T-cell (primary cell): ENCODE data around the gene FUCA1. TPM values are rescaled to one million over a fixed set of nuclear protein-coding genes. Genes with fewer than 3 reads are reported as not detected.

Experiments used
- ATAC-seq, 4 experiments: fragments of 200-7000 bp in 3 of 4; fragments of 150-1000 bp in 1 of 4; cut with Tn5 transposase; replicated peaks in 1 of 4; 1 replicate in 3 of 4; 2 replicates in 1 of 4; pipeline ENCODE4 v1.10.0; 2021; ENCODE audit warnings: moderate library complexity in 3 of 4, mild to moderate bottlenecking in 2 of 4, moderate number of reproducible peaks in 1 of 4
- CTCF ChIA-PET, 2 donors: fragments of 300-600 bp; sonication (Branson Sonifier 250); formaldehyde crosslinking; loops; one replicate each; lab custom pipeline; 2022; ENCODE audit warnings: antibody characterized with exemption in 2 of 2; lab: Charles Lee
- POLR2A ChIA-PET, 2 donors: fragments of 300-600 bp; sonication (Branson Sonifier 250); formaldehyde crosslinking; loops; one replicate each; lab custom pipeline; 2022; ENCODE audit warnings: antibody characterized with exemption in 2 of 2; lab: Charles Lee
- DNase-seq, 35 experiments: peaks; one replicate each; pipeline versions ENCODE4 v3.0.0 to v3.0.0-alpha.2; 2013 to 2023
- H3K27ac ChIP-seq: one replicate; pipeline ENCODE4 v1.5.1; 2013; ENCODE audit warnings: low read length
- H3K27me3 ChIP-seq, 2 experiments: replicated peaks in 1 of 2; 1 replicate in 1 of 2; 2 replicates in 1 of 2; pipeline versions ENCODE4 v1.6.1 to v1.7.0; 2013; ENCODE audit warnings: low read length in 1 of 2, mixed read lengths in 1 of 2; ENCODE audit not compliant: control insufficient read depth in 2 of 2, insufficient read depth in 2 of 2; ENCODE audit errors: extremely low read depth in 1 of 2
- H3K36me3 ChIP-seq, 2 donors: 1 replicate in 1 of 2; 2 replicates in 1 of 2; pipeline versions ENCODE4 v1.6.1 to v1.7.0; 2013; ENCODE audit warnings: low read length in 1 of 2; ENCODE audit not compliant: control insufficient read depth in 2 of 2, insufficient read depth in 1 of 2; ENCODE audit errors: extremely low read depth in 1 of 2
- H3K4me1 ChIP-seq, 2 experiments: 1 replicate in 1 of 2; 2 replicates in 1 of 2; pipeline versions ENCODE4 v1.6.1 to v1.7.0; 2013; ENCODE audit warnings: low read length in 2 of 2, mixed read lengths in 1 of 2; ENCODE audit not compliant: insufficient read depth in 2 of 2, control insufficient read depth in 1 of 2; ENCODE audit errors: extremely low read depth in 1 of 2
- H3K4me3 ChIP-seq, 2 donors: 1 replicate in 1 of 2; 2 replicates in 1 of 2; pipeline versions ENCODE4 v1.5.1 to v1.7.0; 2013; ENCODE audit warnings: mild to moderate bottlenecking in 2 of 2, low read length in 1 of 2, moderate library complexity in 1 of 2; ENCODE audit not compliant: control insufficient read depth in 1 of 2; ENCODE audit errors: extremely low read depth in 1 of 2
- H3K9me3 ChIP-seq: 2 replicates; pipeline ENCODE4 v1.7.0; 2013
- H3K27ac Mint-ChIP-seq, 2 donors: one replicate each; pipeline ENCODE4 v1.8.0; 2020 to 2021; ENCODE audit warnings: mild to moderate bottlenecking in 2 of 2, mixed read lengths in 2 of 2
- H3K27me3 Mint-ChIP-seq, 2 donors: one replicate each; pipeline ENCODE4 v1.8.0; 2021 to 2022; ENCODE audit warnings: mixed read lengths in 2 of 2
- H3K36me3 Mint-ChIP-seq: one replicate; pipeline ENCODE4 v1.8.0; 2021; ENCODE audit warnings: mixed read lengths
- H3K4me1 Mint-ChIP-seq, 3 donors: one replicate each; pipeline ENCODE4 v1.8.0; 2020 to 2022; ENCODE audit warnings: mixed read lengths in 3 of 3, mild to moderate bottlenecking in 1 of 3
- H3K4me3 Mint-ChIP-seq, 3 donors: one replicate each; pipeline ENCODE4 v1.8.0; 2020 to 2022; ENCODE audit warnings: mild to moderate bottlenecking in 3 of 3, mixed read lengths in 3 of 3, moderate library complexity in 3 of 3
- H3K9me3 Mint-ChIP-seq, 3 donors: one replicate each; pipeline ENCODE4 v1.8.0; 2020 to 2022; ENCODE audit warnings: mixed read lengths in 3 of 3
- WGBS: methylation state at CpG from one replicate; pipeline ENCODE4 v1.1.5; 2013; ENCODE audit warnings: missing lambda C conversion rate; ENCODE audit not compliant: insufficient coverage; 5-methylcytosine and 5-hydroxymethylcytosine counted together
- total RNA-seq, 35 experiments: library from RNA in 6 of 35; stranded (reverse) in 6 of 35; fragments of 120-200 nt in 1 of 35; gene quantifications; one replicate each; pipeline versions ENCODE4 v1.2.1 to v1.2.4 and lab custom pipeline; 2013 to 2026

Gene FUCA1
- total RNA-seq, 5 donors from 2014 or later (not counting 1 experiment from before 2014, with no cell fraction given) = 5.6 to 11.5 (median 10.7) TPM

- ChIA-PET CTCF (interaction anchor here (0.6 to 1.7 kb wide), 9 partner anchors 11 to 677 kb away, joined by 3 to 8 read pairs (median 4); no protein-coding TSS in a partner anchor), POLR2A (interaction anchor here in 1 of 2 donors (0.5 kb wide), 1 partner anchor 9 kb away, joined by 3 read pairs; no protein-coding TSS in a partner anchor)
- no peak for DNase-seq
- Mint-ChIP-seq H3K36me3 (peaks cover 8% of the 10 kb centered on the region), H3K9me3 (no peaks in the 10 kb centered on the region), H3K4me3 (peak overlapping the region; percentile 21 to 83 (median 71)), H3K27ac (peak overlapping the region in 1 of 2 donors; percentile 95), H3K27me3 (no peaks in the 10 kb centered on the region), H3K4me1 (peaks cover 22 to 31% (median 23%) of the 10 kb centered on the region in 3 donors)
- ATAC-seq = no peak
- H3K36me3 ChIP-seq = peaks cover 5 to 14% of the 10 kb centered on the region in 2 donors
- 85% methylated on average over 9 of the region's 10 CpGs for WGBS
- peak overlapping the region; percentile 69 to 81 for H3K4me3 ChIP-seq
- H3K27ac ChIP-seq = no peak overlapping the region
- H3K27me3 ChIP-seq = no peaks in the 10 kb centered on the region
- no peaks in the 10 kb centered on the region for H3K9me3 ChIP-seq
- peaks cover 5 to 19% of the 10 kb centered on the region in 2 experiments for H3K4me1 ChIP-seq
Observed at GRCh38 chr1:23869051-23869450, 961 bp upstream of the FUCA1 start.

- no peaks in the 10 kb centered on the region for H3K27me3 ChIP-seq
- peak in 2 of 4 experiments; percentile 3 to 30 for ATAC-seq
- Mint-ChIP-seq H3K4me3 (peak overlapping the region; percentile 71 to 83 (median 79)), H3K27ac (peak overlapping the region; percentile 62 to 95), H3K27me3 (no peaks in the 10 kb centered on the region), H3K36me3 (peaks cover 8% of the 10 kb centered on the region), H3K9me3 (no peaks in the 10 kb centered on the region), H3K4me1 (peaks cover 22 to 31% (median 23%) of the 10 kb centered on the region in 3 donors)
- peak in 3 of 35 experiments; percentile 2 to 3 (median 2) for DNase-seq
- H3K27ac ChIP-seq = peak overlapping the region; percentile 32
- peaks cover 5 to 15% of the 10 kb centered on the region in 2 donors for H3K36me3 ChIP-seq
- H3K9me3 ChIP-seq = no peaks in the 10 kb centered on the region
- 41% methylated on average over 19 of the region's 20 CpGs for WGBS
- H3K4me3 ChIP-seq = peak overlapping the region; percentile 69 to 81
- peaks cover 5 to 19% of the 10 kb centered on the region in 2 experiments for H3K4me1 ChIP-seq
- ChIA-PET POLR2A (interaction anchor here in 1 of 2 donors (0.5 to 0.6 kb wide), 2 partner anchors 9 to 1400 kb away, joined by 3 to 7 read pairs; no protein-coding TSS in a partner anchor), CTCF (interaction anchor here (0.6 to 1.7 kb wide), 8 partner anchors 12 to 678 kb away, joined by 3 to 8 read pairs (median 4); no protein-coding TSS in a partner anchor)
Observed at GRCh38 chr1:23868557-23869016, 497 bp upstream of the FUCA1 start.

GRCh38 chr1:23867542-23867894 lies 572 bp downstream of the FUCA1 start:
- peak overlapping the region in 1 of 2 donors; percentile 55 for H3K27ac Mint-ChIP-seq
- CTCF ChIA-PET = no interaction called here
- H3K4me3 Mint-ChIP-seq = peak overlapping the region; percentile 71 to 83 (median 79)

DNA sequence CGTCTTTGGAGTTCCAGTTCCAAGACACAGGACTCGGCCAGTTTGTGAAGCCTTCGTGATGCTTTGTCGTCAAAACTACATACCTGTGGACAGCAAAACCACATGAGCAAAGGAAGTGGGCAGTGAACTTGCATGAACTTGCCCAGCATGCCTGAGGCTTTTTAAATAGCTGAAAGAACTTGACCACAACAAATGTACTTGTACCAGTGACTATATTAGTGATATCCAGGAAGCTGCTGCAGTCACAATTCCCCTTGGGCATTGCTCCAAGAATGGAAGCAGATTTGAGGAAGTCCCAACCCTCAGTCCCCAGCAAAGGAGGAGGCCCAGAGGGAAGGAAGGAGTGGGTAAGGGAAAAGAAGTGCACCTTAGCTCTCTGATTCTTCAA lies 2.6 kb downstream of the FUCA1 start:
- ChIA-PET CTCF (no interaction called here), POLR2A (interaction anchor here in 1 of 2 donors (0.6 kb wide), 1 partner anchor 1379 kb away, joined by 3 read pairs; no protein-coding TSS in a partner anchor)
- no peaks in the 10 kb centered on the region for H3K27me3 ChIP-seq
- Mint-ChIP-seq H3K4me1 (peaks cover 22 to 31% (median 23%) of the 10 kb centered on the region in 3 donors), H3K27ac (no peak overlapping the region), H3K9me3 (no peaks in the 10 kb centered on the region), H3K36me3 (peaks cover 13% of the 10 kb centered on the region), H3K4me3 (no peak overlapping the region), H3K27me3 (no peaks in the 10 kb centered on the region)
- no peak for ATAC-seq
- peaks cover 5 to 35% of the 10 kb centered on the region in 2 donors for H3K36me3 ChIP-seq
- H3K9me3 ChIP-seq = no peaks in the 10 kb centered on the region
- no peak for DNase-seq
- H3K27ac ChIP-seq = no peak overlapping the region
- WGBS = 77% methylated on average over 4 of the region's 4 CpGs
- H3K4me1 ChIP-seq = peaks cover 5 to 19% of the 10 kb centered on the region in 2 experiments
- no peak overlapping the region for H3K4me3 ChIP-seq

More at GRCh38 chr1:23867542-23867894, 572 bp downstream of the FUCA1 start:
- no peaks in the 10 kb centered on the region for H3K27me3 Mint-ChIP-seq
- Histone ChIP-seq H3K9me3 (no peaks in the 10 kb centered on the region), H3K4me1 (peaks cover 5 to 19% of the 10 kb centered on the region in 2 experiments), H3K27me3 (no peaks in the 10 kb centered on the region), H3K27ac (no peak overlapping the region), H3K36me3 (peaks cover 5 to 23% of the 10 kb centered on the region in 2 donors), H3K4me3 (peak overlapping the region; percentile 69 to 81)
- H3K36me3 Mint-ChIP-seq = peaks cover 8% of the 10 kb centered on the region
- H3K4me1 Mint-ChIP-seq = peaks cover 22 to 31% (median 23%) of the 10 kb centered on the region in 3 donors
- no peak for ATAC-seq
- POLR2A ChIA-PET = interaction anchor here in 1 of 2 donors (0.5 kb wide), 1 partner anchor 42 kb away, joined by 3 read pairs; the partner anchor contains the start of gene HMGCL
- WGBS = 1% methylated on average over 16 of the region's 17 CpGs
- no peaks in the 10 kb centered on the region for H3K9me3 Mint-ChIP-seq
- no peak for DNase-seq

- H3K27ac Mint-ChIP-seq = no peak overlapping the region
- WGBS = 98% methylated on average over 7 of the region's 13 CpGs
- POLR2A ChIA-PET = interaction anchor here in 1 of 2 donors (0.6 kb wide), 1 partner anchor 1380 kb away, joined by 3 read pairs; no protein-coding TSS in a partner anchor
Observed at GRCh38 chr1:23864801-23865542, 3.1 kb downstream of the FUCA1 start.

DNA sequence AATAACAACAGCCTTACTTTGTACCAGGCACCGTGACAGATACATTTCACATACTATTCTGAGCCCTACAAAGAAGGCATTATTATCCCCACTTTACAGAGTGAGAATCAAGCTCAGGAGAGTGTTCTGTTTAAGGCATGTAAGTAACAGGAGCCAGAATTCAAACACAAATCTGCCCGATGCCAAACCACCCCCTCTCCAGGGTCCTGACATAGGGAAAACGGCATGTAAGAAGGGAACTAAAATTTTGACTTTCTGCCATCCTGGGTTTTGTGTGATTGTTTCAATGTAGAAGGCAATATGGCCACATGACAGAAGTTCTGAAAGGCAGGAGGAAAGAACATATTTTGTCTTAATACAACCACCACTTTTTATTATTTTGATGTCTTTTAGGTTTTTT lies 5.5 kb downstream of the FUCA1 start:
- peaks cover 5 to 9% of the 10 kb centered on the region in 2 experiments for H3K4me1 ChIP-seq
- DNase-seq (no peak), ATAC-seq (no peak)
- Mint-ChIP-seq H3K27me3 (no peaks in the 10 kb centered on the region), H3K36me3 (peaks cover 19% of the 10 kb centered on the region), H3K27ac (no peak overlapping the region), H3K4me3 (no peak overlapping the region), H3K9me3 (no peaks in the 10 kb centered on the region), H3K4me1 (peaks cover 9 to 21% (median 17%) of the 10 kb centered on the region in 3 donors)
- H3K9me3 ChIP-seq = no peaks in the 10 kb centered on the region
- peaks cover 5 to 54% of the 10 kb centered on the region in 2 donors for H3K36me3 ChIP-seq
- WGBS = no CpG with 5 or more reads among the region's 3 CpGs
- H3K27ac ChIP-seq = no peak overlapping the region
- no peak overlapping the region for H3K4me3 ChIP-seq
- ChIA-PET POLR2A (no interaction called here), CTCF (interaction anchor here in 1 of 2 donors (0.5 kb wide), 1 partner anchor 39 kb away, joined by 3 read pairs; no protein-coding TSS in a partner anchor)
- no peaks in the 10 kb centered on the region for H3K27me3 ChIP-seq

More at GRCh38 chr1:23864801-23865542, 3.1 kb downstream of the FUCA1 start:
- no peak overlapping the region for H3K4me3 ChIP-seq
- ATAC-seq (no peak), DNase-seq (no peak)
- Mint-ChIP-seq H3K36me3 (peaks cover 13% of the 10 kb centered on the region), H3K27me3 (no peaks in the 10 kb centered on the region), H3K4me3 (no peak overlapping the region), H3K9me3 (no peaks in the 10 kb centered on the region), H3K4me1 (peaks cover 22 to 31% (median 23%) of the 10 kb centered on the region in 3 donors)
- H3K4me1 ChIP-seq = peaks cover 5 to 19% of the 10 kb centered on the region in 2 experiments
- H3K27ac ChIP-seq = no peak overlapping the region
- CTCF ChIA-PET = no interaction called here
- no peaks in the 10 kb centered on the region for H3K27me3 ChIP-seq
- no peaks in the 10 kb centered on the region for H3K9me3 ChIP-seq
- peaks cover 5 to 38% of the 10 kb centered on the region in 2 donors for H3K36me3 ChIP-seq
